ENCODE measurements around the gene HS3ST2. TPM values are rescaled to one million over a fixed set of nuclear protein-coding genes. Genes with fewer than 3 reads are reported as not detected.

HS3ST2 gene
- total and polyA plus RNA-seq, 10 donors, result 0.09 to 2.7 (median 0.21) TPM; not detected in 5

- WGBS, 5 donors, result 78 to 89% (median 83%) methylated on average over 3 of the region's 3 CpGs
- TF ChIP-seq POLR2AphosphoS5 (IDR thresholded peaks at IDR 0.05), result no peak
- no peak for TF ChIP-seq POLR2A (IDR thresholded peaks at IDR 0.05)
- no peak for DNase-seq
- Histone ChIP-seq H3K27ac (no peak overlapping the region), H3K4me3 (no peak overlapping the region), H3K4me1 (no peaks in the 10 kb centered on the region), H3K27me3 (replicated peaks in 1 of 7) (peaks cover 0 to 10% (median 0%) of the 10 kb centered on the region in 7 donors), H3K36me3 (no peaks in the 10 kb centered on the region), H3K9me3 (no peaks in the 10 kb centered on the region)
- intact Hi-C loops (cut with DNase I; ENCODE audit: low total_unique reads), result no loop called here
These were observed 72.0 kb downstream of the HS3ST2 start for GRCh38 chr16:22885951-22886350.

GRCh38 chr16:22886927-22887326, 73.0 kb downstream of the HS3ST2 start:
- intact Hi-C loops (cut with DNase I; ENCODE audit: low total_unique reads), result no loop called here
- WGBS, 5 donors, result 75 to 100% (median 88%) methylated on average over 1 of the region's 1 CpG
- Histone ChIP-seq H3K4me1 (no peaks in the 10 kb centered on the region), H3K4me3 (no peak overlapping the region), H3K9me3 (no peaks in the 10 kb centered on the region), H3K36me3 (no peaks in the 10 kb centered on the region), H3K27ac (no peak overlapping the region), H3K27me3 (replicated peaks in 1 of 7) (peaks cover 0 to 6% (median 0%) of the 10 kb centered on the region in 7 donors)
- no peak for TF ChIP-seq POLR2A (IDR thresholded peaks at IDR 0.05)
- TF ChIP-seq CTCF (IDR thresholded peaks at IDR 0.05 in 8 of 11, conservative IDR thresholded peaks at IDR 0.05 in 3 of 11), result no peak
- no peak for TF ChIP-seq POLR2AphosphoS5 (IDR thresholded peaks at IDR 0.05)
- DNase-seq, result no peak

GRCh38 chr16:22887445-22887844, 73.5 kb downstream of the HS3ST2 start:
- DNase-seq, result no peak
- no peaks in the 10 kb centered on the region for H3K9me3 ChIP-seq
- H3K4me3 ChIP-seq, result no peak overlapping the region
- H3K36me3 ChIP-seq, result no peaks in the 10 kb centered on the region
- H3K27ac ChIP-seq, result no peak overlapping the region
- H3K27me3 ChIP-seq (replicated peaks in 1 of 7), result peaks cover 0 to 6% (median 0%) of the 10 kb centered on the region in 7 donors
- TF ChIP-seq POLR2AphosphoS5 (IDR thresholded peaks at IDR 0.05), result no peak
- no peak for TF ChIP-seq POLR2A (IDR thresholded peaks at IDR 0.05)
- no peak for TF ChIP-seq CTCF (IDR thresholded peaks at IDR 0.05 in 8 of 11, conservative IDR thresholded peaks at IDR 0.05 in 3 of 11)
- intact Hi-C loops (cut with DNase I; ENCODE audit: low total_unique reads), result no loop called here
- WGBS, 5 donors, result 63 to 77% (median 74%) methylated on average over 6 of the region's 6 CpGs
- H3K4me1 ChIP-seq, result no peaks in the 10 kb centered on the region

- Histone ChIP-seq H3K4me1 (no peaks in the 10 kb centered on the region), H3K4me3 (no peak overlapping the region), H3K9me3 (no peaks in the 10 kb centered on the region), H3K36me3 (no peaks in the 10 kb centered on the region), H3K27ac (no peak overlapping the region), H3K27me3 (replicated peaks in 1 of 7) (peaks cover 0 to 6% (median 0%) of the 10 kb centered on the region in 7 donors)
- DNase-seq, result no peak
- intact Hi-C loops (cut with DNase I; ENCODE audit: low total_unique reads), result no loop called here
- TF ChIP-seq CTCF (IDR thresholded peaks at IDR 0.05 in 8 of 11, conservative IDR thresholded peaks at IDR 0.05 in 3 of 11) (no peak), POLR2AphosphoS5 (IDR thresholded peaks at IDR 0.05) (no peak), POLR2A (IDR thresholded peaks at IDR 0.05) (no peak)
- WGBS, 5 donors, result 54 to 76% (median 59%) methylated on average over 4 of the region's 4 CpGs
These were observed 74.8 kb downstream of the HS3ST2 start for GRCh38 chr16:22888791-22889190.

GRCh38 chr16:22890976-22891375, 77.0 kb downstream of the HS3ST2 start:
- no peak for TF ChIP-seq POLR2A (IDR thresholded peaks at IDR 0.05)
- no peak for TF ChIP-seq CTCF (IDR thresholded peaks at IDR 0.05 in 8 of 11, conservative IDR thresholded peaks at IDR 0.05 in 3 of 11)
- TF ChIP-seq POLR2AphosphoS5 (IDR thresholded peaks at IDR 0.05), result no peak

More at GRCh38 chr16:22890976-22891375, 77.0 kb downstream of the HS3ST2 start:
- no peak overlapping the region for H3K4me3 ChIP-seq
- no peak for DNase-seq
- no peaks in the 10 kb centered on the region for H3K9me3 ChIP-seq
- WGBS, 5 donors, result 82 to 89% (median 84%) methylated on average over 7 of the region's 7 CpGs
- no peak overlapping the region for H3K27ac ChIP-seq
- intact Hi-C loops (cut with DNase I; ENCODE audit: low total_unique reads), result no loop called here
- no peaks in the 10 kb centered on the region for H3K36me3 ChIP-seq
- H3K27me3 ChIP-seq (replicated peaks in 1 of 7), result peaks cover 0 to 25% (median 1%) of the 10 kb centered on the region in 7 donors
- H3K4me1 ChIP-seq, result no peaks in the 10 kb centered on the region

Data from spleen (tissue), 11 donors.